Body of pancreas (tissue), 4 donors: ENCODE data around the gene NOPCHAP1. TPM values are rescaled to one million over a fixed set of nuclear protein-coding genes. Genes with fewer than 3 reads are reported as not detected.

Source experiments
- ATAC-seq: fragments of 150-250 bp; one replicate; pipeline ENCODE4 v1.9.1; 2016
- DNase-seq, 4 donors: peaks; one replicate each; pipeline ENCODE4 v3.0.0-alpha.2; 2019
- H3K27ac ChIP-seq, 4 donors: fragments of 200-600 bp; sonication (generic); 1 replicate in 3 of 4; 2 replicates in 1 of 4; pipeline versions ENCODE4 v1.5.1 to v1.6.1; 2016 to 2019; ENCODE audit warnings: mild to moderate bottlenecking in 1 of 4, mixed read lengths in 1 of 4, moderate library complexity in 1 of 4
- H3K27me3 ChIP-seq, 2 donors: fragments of 200-600 bp; sonication (generic); one replicate each; pipeline ENCODE4 v1.6.0; 2016; ENCODE audit warnings: mild to moderate bottlenecking in 1 of 2
- H3K36me3 ChIP-seq, 2 donors: fragments of 200-600 bp; sonication (generic); replicated peaks in 1 of 2; 2 replicates each; pipeline ENCODE4 v1.5.1; 2016; ENCODE audit warnings: low read depth in 2 of 2; ENCODE audit not compliant: insufficient read depth in 1 of 2
- H3K4me1 ChIP-seq: fragments of 200-600 bp; sonication (generic); one replicate; pipeline ENCODE4 v1.6.0; 2016
- H3K4me3 ChIP-seq, 2 donors: fragments of 200-600 bp; sonication (generic); 1 replicate in 1 of 2; 2 replicates in 1 of 2; pipeline ENCODE4 v1.5.1; 2016 to 2019
- H3K9me3 ChIP-seq, 3 donors: fragments of 200-600 bp; sonication (generic); 1 replicate in 2 of 3; 2 replicates in 1 of 3; pipeline ENCODE4 v1.5.1; 2016
- POLR2A ChIP-seq, 3 donors: fragments of 450-650 bp; IDR thresholded peaks; one replicate each; pipeline ENCODE4 v1.6.1; 2016; ENCODE audit warnings: antibody characterized with exemption in 3 of 3, mild to moderate bottlenecking in 2 of 3
- WGBS, 2 donors: methylation state at CpG; one replicate each; pipeline ENCODE4 v1.1.5; 2017; 5-methylcytosine and 5-hydroxymethylcytosine counted together
- intact Hi-C: fragments of 100-400 bp; cut with DNase I; formaldehyde crosslinking; loops from one replicate; pipeline ENCODE4 v1.15.1; 2023
- total RNA-seq, 2 donors: library from RNA; depleted of rRNA; stranded (reverse); fragments of >200 nt; gene quantifications; one replicate each; pipeline ENCODE4 v1.1.0, GENCODE V29; 2016
- TF ChIP-seq, protein P1 (sequence below), 7 experiments: fragments of 450-650 bp in 4 of 7; fragments of 200-600 bp in 3 of 7; sonication (generic) in 3 of 7; IDR thresholded peaks; one replicate each; pipeline ENCODE4 v1.5.1; 2016 to 2019; ENCODE audit warnings: antibody characterized with exemption in 7 of 7

NOPCHAP1 gene
- total RNA-seq, 2 donors from 2014 or later: 5.9 to 6.5 TPM

- ATAC-seq: no peak
- Histone ChIP-seq H3K4me3 (no peak overlapping the region), H3K36me3 (peaks cover 10 to 11% of the 10 kb centered on the region in 2 donors), H3K27me3 (no peaks in the 10 kb centered on the region), H3K9me3 (no peaks in the 10 kb centered on the region), H3K27ac (no peak overlapping the region), H3K4me1 (peaks cover 33% of the 10 kb centered on the region)
- 74 to 84% methylated on average over 3 of the region's 3 CpGs for WGBS, 2 donors
- intact Hi-C loops: no loop called here
- TF ChIP-seq, protein P1, sequence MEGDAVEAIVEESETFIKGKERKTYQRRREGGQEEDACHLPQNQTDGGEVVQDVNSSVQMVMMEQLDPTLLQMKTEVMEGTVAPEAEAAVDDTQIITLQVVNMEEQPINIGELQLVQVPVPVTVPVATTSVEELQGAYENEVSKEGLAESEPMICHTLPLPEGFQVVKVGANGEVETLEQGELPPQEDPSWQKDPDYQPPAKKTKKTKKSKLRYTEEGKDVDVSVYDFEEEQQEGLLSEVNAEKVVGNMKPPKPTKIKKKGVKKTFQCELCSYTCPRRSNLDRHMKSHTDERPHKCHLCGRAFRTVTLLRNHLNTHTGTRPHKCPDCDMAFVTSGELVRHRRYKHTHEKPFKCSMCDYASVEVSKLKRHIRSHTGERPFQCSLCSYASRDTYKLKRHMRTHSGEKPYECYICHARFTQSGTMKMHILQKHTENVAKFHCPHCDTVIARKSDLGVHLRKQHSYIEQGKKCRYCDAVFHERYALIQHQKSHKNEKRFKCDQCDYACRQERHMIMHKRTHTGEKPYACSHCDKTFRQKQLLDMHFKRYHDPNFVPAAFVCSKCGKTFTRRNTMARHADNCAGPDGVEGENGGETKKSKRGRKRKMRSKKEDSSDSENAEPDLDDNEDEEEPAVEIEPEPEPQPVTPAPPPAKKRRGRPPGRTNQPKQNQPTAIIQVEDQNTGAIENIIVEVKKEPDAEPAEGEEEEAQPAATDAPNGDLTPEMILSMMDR (IDR thresholded peaks at IDR 0.05): no peak
- TF ChIP-seq POLR2A (IDR thresholded peaks at IDR 0.05): no peak
- no peak for DNase-seq
Measured at GRCh38 chr12:104994336-104994735, 8.2 kb downstream of the NOPCHAP1 start.

- DNase-seq (no peak), ATAC-seq (no peak)
- Histone ChIP-seq H3K27me3 (no peaks in the 10 kb centered on the region), H3K9me3 (no peaks in the 10 kb centered on the region), H3K4me1 (peaks cover 19% of the 10 kb centered on the region), H3K27ac (no peak overlapping the region), H3K4me3 (no peak overlapping the region), H3K36me3 (peaks cover 6 to 10% of the 10 kb centered on the region in 2 donors)
- WGBS, 2 donors: 87 to 93% methylated on average over 3 of the region's 3 CpGs
- TF ChIP-seq POLR2A (IDR thresholded peaks at IDR 0.05): no peak
- TF ChIP-seq, protein P1 (IDR thresholded peaks at IDR 0.05): no peak
- intact Hi-C loops: no loop called here
Measured at GRCh38 chr12:104997541-104997940, 11.4 kb downstream of the NOPCHAP1 start.

GRCh38 chr12:104998423-104999346, 12.6 kb downstream of the NOPCHAP1 start:
- Histone ChIP-seq H3K4me1 (peaks cover 19% of the 10 kb centered on the region), H3K27ac (peak overlapping the region; percentile 53 to 66 (median 58)), H3K9me3 (no peaks in the 10 kb centered on the region), H3K27me3 (no peaks in the 10 kb centered on the region), H3K36me3 (peaks cover 0 to 10% of the 10 kb centered on the region in 2 donors), H3K4me3 (no peak overlapping the region)
- ATAC-seq: peak; percentile 92
- WGBS, 2 donors: 32 to 42% methylated on average over 4 to 15 of the region's 15 CpGs
- peak; percentile 85 to 90 (median 87) for DNase-seq
- intact Hi-C loops: no loop called here
- TF ChIP-seq, protein P1 (IDR thresholded peaks at IDR 0.05): peak in 1 of 7 experiments; percentile 1
- no peak for TF ChIP-seq POLR2A (IDR thresholded peaks at IDR 0.05)

- intact Hi-C loops: no loop called here
- H3K36me3 ChIP-seq: peaks cover 0 to 10% of the 10 kb centered on the region in 2 donors
Measured at GRCh38 chr12:104999347-104999685, 13.2 kb downstream of the NOPCHAP1 start.

More at GRCh38 chr12:104999347-104999685, 13.2 kb downstream of the NOPCHAP1 start:
- ATAC-seq: peak; percentile 54
- peaks cover 19% of the 10 kb centered on the region for H3K4me1 ChIP-seq
- H3K27me3 ChIP-seq: no peaks in the 10 kb centered on the region
- peak overlapping the region; percentile 53 to 66 (median 58) for H3K27ac ChIP-seq
- H3K9me3 ChIP-seq: no peaks in the 10 kb centered on the region
- no peak for DNase-seq
- 48 to 71% methylated on average over 5 to 7 of the region's 7 CpGs for WGBS, 2 donors
- no peak overlapping the region for H3K4me3 ChIP-seq
- TF ChIP-seq POLR2A (IDR thresholded peaks at IDR 0.05): no peak
- TF ChIP-seq, protein P1 (IDR thresholded peaks at IDR 0.05): peak in 1 of 7 experiments; percentile 3
